HG03060 (cell line): ENCODE results near the gene CDK2AP2.
A peak's percentile ranks its signal among the peaks of the same experiment; 100 is the strongest.
"Not testable (repeated sequence)": the region's sequence is repeated elsewhere in the genome, so short reads cannot be mapped to it uniquely, and the experiment has no call there.

Experiments used
- ATAC-seq: cut with Tn5 transposase; IDR thresholded peaks from one replicate; pipeline ENCODE4 v1.9.1; 2021; ENCODE audit warnings: low read depth, moderate number of reproducible peaks; ENCODE audit not compliant: unreplicated experiment

Gene CDK2AP2

GRCh38 chr11:67507864-67508485, at the start of gene CDK2AP2:
Gene CDK2AP2, minus strand, starts transcription at chr11:67508162. Its CDS starts 80 bp downstream, at chr11:67508082.
- ATAC-seq = peak; percentile 53

DNA sequence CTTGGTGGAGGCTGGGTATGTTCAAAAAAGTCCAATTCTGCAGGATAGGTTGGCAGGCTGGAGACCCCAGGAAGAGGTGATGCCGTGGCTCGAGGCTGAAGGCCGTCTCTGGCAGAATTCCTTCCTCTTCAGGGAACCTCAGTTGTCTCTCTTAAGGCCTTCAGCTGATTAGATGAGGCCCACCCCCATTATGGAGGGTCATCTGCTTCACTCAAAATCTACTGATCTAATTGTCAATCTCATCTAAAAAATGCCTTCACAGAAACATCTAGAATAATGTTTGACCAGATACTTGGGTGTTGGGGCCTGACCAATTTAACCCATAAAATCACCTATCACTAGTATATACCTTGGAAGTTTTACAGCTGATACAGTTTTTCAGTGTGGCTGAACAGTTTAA, 48.3 kb upstream of the CDK2AP2 start:
- ATAC-seq = no peak

DNA sequence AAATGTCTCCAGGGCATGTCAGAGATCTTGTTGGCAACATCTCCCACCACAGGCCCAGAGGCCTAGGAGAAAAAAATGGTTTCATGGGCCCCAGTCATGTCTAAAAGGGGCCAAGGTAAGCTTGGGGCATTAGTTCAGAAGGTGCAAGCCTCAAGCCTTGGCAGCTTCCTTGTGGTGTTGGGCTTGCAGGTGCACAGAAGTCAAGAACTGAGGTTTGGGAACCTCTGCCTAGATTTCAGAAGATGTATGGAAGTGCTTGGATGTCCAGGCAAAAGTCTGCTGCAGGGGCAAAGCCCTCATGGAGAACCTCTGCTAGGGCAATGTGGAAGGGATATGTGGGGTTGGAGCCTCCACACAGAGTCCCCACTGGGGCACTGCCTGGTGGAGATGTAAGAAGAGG, 43.7 kb upstream of the CDK2AP2 start:
- ATAC-seq = not testable (repeated sequence)

GRCh38 chr11:67551127-67551526, 43.2 kb upstream of the CDK2AP2 start:
- ATAC-seq = no peak

GRCh38 chr11:67548555-67549110, 40.7 kb upstream of the CDK2AP2 start:
- ATAC-seq = no peak

DNA sequence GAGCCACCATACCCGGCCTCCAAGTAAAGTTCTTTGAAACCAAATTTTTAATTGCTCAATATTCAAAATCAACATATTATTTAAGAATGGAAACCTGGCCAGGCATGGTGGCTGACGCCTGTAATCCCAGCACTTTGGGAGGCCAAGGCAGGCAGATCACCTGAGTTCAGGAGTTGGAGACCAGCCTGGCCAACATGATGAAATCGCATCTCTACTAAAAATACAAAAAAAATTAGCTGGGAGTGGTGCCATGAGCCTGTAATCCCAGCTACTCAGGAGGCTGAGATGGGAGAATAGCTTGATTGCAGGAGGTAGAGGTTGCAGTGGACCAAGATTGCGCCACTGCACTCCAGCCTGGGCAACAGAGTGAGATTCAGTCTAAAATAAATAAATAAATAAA, 40.1 kb upstream of the CDK2AP2 start:
- ATAC-seq = not testable (repeated sequence)

DNA sequence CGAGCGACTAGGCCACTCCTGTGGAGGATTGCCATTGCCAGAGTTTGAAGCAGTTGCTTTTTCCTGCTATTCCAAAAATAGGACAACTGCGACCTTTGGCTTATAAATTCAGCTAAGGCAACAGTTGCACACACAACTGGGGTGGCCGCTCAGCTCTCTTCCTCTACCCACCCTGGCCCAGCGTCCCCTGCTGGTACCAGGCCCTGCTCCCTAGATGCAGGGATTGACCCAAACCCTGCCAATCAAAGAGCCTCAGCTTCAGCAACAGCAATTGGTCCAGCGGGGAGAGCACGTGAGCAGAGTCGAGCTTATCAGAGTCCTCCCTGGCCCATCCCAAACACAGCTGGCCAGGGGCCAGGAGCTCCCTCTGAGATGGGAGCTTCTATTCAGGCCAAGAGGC, 37.3 kb upstream of the CDK2AP2 start:
- ATAC-seq = no peak

DNA sequence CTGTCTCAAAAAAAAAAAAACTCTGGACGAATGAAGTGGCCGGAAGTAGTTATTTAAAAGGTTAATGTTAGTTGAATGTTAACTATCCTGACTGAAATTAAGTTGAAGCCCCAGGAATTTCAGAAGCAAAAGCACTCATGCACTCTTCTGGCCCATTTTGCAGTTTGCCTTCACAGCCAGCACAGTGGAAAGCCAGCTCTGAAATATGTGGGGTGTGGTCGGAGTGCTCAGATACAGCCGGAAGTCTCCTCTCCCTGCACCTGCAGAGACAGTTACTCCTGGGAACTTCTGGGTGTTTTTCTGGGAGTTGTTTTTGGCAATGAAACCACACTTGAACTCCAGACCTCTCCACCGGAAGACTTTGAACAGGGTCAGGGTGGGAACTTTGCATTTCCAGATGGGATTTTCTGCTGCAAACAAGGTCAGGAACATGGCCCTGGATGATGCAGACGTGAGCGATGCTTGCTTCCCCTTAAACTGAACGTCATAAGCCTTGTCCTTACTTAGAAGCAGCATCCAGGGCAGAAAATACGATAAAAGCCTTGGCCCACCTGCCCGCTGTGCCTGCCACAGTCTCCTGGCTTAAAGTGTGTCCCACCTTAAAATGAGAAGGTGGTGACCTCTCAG, 36.8 kb upstream of the CDK2AP2 start:
- ATAC-seq = no peak

DNA sequence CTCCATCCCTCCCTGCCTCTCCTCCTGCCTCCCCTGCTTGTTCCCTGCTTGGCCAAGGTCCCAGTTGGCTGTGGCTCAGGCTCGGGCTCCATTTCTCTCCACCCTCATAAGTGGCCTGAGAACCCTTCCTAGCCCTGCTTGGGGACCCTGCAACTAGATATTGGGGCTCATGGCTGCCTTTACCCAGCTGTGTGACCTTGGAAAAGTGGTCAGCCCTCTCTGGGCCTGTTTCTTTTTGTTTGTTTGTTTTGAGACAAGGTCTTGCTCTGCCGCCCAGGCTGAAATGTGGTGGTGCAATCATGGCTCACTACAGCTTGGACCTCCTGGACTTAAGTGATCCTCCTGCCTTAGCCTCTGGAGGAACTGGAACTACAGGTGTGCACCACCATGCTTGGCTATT, 35.6 kb upstream of the CDK2AP2 start:
- no peak for ATAC-seq

DNA sequence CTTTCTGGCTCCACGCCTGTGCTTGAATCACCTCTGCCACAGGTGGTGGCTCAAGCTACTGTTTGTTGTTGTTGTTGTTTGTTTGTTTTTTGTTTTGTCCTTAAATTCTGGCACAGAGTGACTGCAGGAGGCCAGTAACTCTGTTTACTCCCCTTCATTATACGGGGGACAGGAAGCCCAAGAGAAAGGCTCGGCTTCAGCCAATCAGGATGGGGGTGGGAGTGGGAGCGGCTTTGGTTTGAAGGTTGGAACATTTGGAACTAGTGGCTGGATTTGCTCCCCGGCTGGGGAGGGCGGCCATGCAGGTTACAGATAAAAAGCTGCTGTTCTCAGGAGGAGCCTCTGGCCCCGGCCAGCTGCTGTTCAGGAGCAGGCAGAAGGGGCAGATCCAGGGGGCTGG, 35.0 kb upstream of the CDK2AP2 start:
- no peak for ATAC-seq

- ATAC-seq = no peak
Measured at GRCh38 chr11:67542169-67542568, 34.2 kb upstream of the CDK2AP2 start.

- no peak for ATAC-seq
Measured at GRCh38 chr11:67541198-67541597, 33.2 kb upstream of the CDK2AP2 start.

GRCh38 chr11:67539550-67539949, 31.6 kb upstream of the CDK2AP2 start:
- no peak for ATAC-seq

- no peak for ATAC-seq
Measured at GRCh38 chr11:67538823-67539505, 31.0 kb upstream of the CDK2AP2 start.

DNA sequence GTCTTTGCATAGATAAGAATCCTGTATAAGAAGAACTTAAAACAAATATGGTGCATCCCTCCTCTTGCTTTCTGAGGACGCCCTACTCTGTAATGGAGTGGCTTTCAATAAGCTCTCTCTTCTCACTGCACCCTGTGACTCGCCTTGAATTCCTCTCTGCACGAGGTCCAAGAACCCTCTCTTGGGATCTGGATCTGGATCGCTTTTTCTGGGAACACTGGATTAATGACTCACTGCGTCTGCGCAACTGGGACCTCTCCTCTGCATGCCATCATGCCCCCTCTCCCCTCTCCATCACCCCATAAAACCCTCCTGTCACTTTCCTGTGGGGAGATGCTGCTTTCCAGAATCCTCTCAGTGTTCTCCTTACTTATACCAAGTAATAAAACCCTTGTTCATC, 30.3 kb upstream of the CDK2AP2 start:
- ATAC-seq = no peak

DNA sequence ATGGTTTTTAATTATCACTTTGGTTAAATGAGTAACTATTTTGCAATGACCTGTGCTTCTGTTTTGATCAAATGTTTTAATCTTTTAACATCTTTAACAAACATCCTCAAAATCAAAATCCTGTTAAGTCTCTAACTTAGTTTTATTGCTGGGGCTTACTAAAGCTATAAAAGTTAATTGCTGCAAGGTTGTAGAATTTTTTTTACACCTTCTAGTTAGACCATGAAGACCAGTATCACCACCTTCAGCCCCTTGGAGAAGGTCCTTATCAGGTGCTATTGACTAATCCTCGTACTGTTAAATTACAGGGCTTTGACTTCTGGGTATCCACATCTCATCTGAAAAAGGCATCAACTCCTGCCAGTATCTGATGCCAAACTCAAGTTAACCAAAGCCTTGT, 27.6 kb upstream of the CDK2AP2 start:
- ATAC-seq = no peak

DNA sequence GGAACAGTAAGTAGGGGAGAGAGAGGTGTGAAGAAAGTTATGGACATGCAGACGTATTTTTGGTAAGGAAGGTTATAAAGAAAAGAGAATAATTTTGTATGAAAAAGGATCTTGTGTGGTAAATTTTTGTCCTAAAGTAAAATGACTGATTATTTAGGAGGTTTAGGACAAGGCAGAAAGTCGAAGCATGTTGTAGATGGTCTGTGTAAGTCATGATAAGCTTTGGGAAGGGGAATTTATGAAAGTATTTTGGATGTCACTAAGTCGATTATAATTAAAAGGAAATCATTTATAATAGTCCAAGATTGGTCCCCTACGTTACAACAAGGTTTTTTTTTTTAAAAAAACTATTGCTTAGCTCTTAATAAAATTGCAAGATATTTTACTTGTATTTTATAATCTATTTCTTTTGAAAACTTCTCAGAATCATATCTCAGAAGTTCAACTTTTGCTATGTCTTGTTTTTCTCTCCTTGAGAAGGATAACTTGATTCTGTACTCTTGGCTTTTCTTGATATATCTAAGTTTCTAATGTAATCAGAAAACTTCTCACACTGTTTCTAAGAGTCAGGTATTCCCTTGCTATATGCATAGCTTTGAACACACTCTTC, 26.2 kb upstream of the CDK2AP2 start:
- ATAC-seq = no peak

DNA sequence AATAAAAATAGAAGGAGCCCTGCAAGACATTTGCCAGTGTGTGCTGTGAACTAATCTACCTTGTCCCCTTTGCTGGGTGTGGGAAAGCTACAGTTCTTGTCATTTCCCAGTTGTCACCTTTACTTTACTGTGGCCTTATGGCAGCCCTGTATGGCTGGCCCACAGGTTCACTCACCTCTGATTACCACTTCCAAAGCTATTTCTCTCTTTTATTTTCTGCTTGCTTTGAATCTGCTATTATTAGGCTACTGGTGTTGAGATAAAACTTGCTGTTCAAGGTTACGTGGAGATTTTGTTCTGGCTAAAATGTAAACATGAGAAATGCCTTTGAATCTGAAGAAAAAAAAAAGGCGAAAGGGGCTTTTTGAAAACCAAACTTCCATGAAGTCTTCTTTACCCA, 24.9 kb upstream of the CDK2AP2 start:
- no peak for ATAC-seq

GRCh38 chr11:67530282-67530592, 22.3 kb upstream of the CDK2AP2 start:
- ATAC-seq = no peak

DNA sequence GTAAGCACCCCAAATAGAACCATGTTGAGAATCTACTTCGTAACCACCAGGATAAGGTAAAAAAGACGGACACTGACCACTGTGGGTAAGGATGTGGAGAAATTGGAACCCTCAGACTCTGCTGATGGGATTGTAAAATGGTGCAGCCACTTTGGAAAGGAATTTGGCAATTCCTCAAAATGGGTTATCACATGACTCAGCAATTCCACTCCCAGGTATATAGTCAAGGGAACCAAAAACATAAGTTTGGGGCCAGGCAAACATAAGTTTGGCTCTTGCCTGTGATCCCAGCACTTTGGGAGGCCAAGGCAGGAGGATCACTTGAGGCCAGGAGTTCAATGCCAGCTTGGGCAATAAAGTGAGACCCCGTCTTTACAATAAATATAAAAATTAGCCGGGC, 20.4 kb upstream of the CDK2AP2 start:
- no peak for ATAC-seq

GRCh38 chr11:67525275-67525976, 17.5 kb upstream of the CDK2AP2 start:
- ATAC-seq = no peak
